ENCODE results near the gene NAV3.

GRCh38 chr12:78087363-78087675 lies 256.6 kb downstream of the NAV3 start:
- TF ChIP-seq ZNF274 (IDR thresholded peaks at IDR 0.05; ENCODE audit: low read depth, low read length) (no peak), SUZ12 (IDR thresholded peaks at IDR 0.05; ENCODE audit: extremely low read depth, insufficient read depth, insufficient read length) (no peak)

All from NT2/D1 (cell line).